ENCODE measurements around the gene CDH15.
A peak's percentile ranks its signal among the peaks of the same experiment; 100 is the strongest.

Gene CDH15

GRCh38 chr16:89200850-89201411 is 29.4 kb downstream of the CDH15 start:
- no peak for DNase-seq

- peak; percentile 99 for DNase-seq
Measured at GRCh38 chr16:89201439-89202377, 30.2 kb downstream of the CDH15 start.

GRCh38 chr16:89202422-89203215 is 31.1 kb downstream of the CDH15 start:
- no peak for DNase-seq

DNA sequence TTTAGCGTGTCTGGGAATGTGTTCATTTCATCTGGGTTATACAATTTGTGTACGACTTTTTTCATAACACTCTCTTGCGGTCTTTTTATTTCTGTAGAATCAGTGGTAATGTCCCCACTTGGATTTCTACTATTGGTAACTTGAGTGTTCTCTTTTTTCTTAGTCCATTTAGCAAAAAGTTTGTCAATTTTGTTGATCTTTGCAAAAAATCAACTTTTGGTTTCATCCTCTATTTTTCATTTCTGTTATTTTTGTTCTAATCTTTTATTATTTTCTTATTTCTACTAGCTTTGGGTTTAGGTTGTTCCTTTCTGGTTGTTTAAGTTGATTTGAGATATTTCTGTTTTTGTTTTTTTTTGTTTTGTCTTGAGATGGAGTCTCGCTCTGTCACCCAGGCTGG is 36.4 kb downstream of the CDH15 start:
- DNase-seq: no peak

- DNase-seq: no peak
Measured at GRCh38 chr16:89209522-89210044, 38.0 kb downstream of the CDH15 start.

- no peak for DNase-seq
Measured at GRCh38 chr16:89210165-89210903, 38.8 kb downstream of the CDH15 start.

- DNase-seq: no peak
Measured at GRCh38 chr16:89210904-89211515, 39.5 kb downstream of the CDH15 start.

DNA sequence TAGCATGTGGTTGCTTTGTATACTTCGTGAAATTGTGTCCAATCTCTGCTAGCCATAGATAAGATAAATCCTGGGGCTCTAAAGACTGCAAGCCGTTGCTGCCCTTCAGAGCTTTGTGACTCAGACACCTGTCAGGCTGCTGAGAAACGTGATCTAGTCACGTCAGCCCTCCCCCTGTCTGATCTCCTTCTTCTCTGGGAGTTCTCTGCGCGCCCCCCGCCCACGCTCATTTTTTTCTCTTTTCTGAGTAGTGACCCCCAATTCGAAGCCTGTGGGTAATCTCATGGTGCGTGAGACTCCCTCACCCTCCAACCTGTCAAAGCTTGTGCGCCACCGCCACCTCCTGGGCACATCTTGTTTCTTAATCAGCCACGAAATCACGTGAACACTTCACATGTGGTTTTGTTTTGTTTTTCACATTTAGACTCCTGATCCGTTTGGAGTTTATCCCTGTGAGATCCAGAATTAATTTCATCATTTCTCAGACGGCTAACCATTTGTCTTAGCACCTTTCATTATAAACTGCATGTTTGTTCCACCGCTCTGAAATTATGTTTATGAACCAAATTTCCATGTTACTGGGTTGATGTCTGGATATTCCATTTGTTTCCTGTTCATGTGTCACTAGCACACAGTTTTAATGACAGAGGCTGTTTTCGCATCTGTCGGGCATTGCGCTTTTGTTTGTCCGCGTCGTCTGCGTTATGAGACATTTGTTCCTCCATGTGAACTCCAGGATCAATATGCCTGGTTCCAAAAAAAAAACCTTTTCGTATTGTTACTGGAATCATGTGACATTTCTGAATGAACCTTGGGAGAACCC is 45.0 kb downstream of the CDH15 start:
- DNase-seq: peak; percentile 66

DNA sequence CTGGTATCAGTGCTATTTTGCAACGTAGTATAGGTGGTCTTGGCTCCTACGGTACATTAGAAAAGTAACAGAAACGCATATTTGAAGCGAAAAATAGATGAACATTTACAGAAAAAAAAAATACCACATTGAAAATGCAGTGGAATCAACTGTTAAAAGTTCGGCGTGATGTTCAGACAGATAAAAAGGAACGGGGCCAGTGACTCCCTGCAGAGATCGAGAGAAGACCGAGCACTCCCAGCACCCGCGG is 45.5 kb downstream of the CDH15 start:
- DNase-seq: no peak

DNA sequence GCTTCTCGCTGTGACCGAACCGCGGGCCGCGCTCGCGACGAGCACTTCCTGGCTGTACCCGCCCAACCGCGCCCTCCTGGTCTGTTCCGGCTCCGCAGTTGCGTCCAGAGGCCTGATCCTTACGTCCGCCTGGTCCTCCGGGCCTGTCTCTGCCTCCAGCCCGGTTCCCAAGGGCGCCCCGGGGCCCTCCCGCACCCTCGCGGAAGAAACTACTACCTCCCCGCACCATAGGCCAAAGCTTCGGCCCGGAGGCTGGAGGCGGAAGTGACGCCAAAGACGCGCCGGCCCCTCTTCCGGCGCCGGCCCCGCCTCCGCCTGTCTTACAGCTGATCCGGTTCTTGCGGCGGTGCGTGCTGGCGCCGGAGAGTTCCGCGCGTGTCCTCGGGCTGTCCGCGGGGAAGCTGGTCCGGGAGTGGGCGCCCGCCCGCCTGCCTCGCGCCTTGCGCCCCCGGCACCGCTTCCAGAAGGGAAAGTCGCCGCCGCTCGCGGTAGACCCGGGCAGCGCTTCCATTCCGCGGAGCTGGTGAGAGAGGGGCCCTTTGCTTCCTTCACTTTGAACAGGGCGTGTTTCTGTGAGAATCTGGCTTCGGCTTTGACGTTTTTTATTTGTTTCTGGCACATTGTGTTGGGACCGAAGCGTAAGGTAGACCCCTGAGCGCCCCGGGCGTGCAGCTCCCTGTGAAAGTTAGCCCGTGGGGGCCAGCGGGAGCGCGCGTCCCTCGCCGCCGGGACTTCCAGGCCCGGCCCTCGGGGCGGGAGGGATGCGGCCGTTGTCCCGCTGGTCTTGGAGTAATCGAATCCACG is 46.0 kb downstream of the CDH15 start, which contains the start of gene ZNF778:
TSS of gene ZNF778 (plus strand) at position 316 of the 804 bp plus-strand sequence. CDS start 3,425 bp downstream, outside the sequence.
- DNase-seq: peak; percentile 95

DNA sequence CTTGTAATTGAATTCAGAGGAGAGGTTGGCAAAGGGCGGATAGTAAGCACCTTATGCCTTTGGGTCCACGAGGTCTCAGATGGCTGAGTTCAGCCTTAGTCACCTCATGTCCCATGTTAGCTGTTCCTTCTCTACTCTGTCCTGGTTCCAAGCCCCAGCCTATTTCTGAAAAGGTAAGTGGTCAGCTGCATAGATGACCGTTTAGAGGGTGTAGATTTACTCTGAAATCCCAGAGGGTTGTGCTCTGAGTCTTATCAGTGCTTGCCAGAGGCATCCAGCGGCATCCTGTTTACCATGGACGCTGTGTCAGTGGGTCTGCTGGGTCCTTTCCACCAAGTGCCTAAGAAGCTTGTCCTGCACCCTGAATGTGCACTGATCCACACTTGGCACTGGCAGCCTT is 47.8 kb downstream of the CDH15 start:
- DNase-seq: no peak

- DNase-seq: no peak
Measured at GRCh38 chr16:89221604-89222003, 50.1 kb downstream of the CDH15 start.

DNA sequence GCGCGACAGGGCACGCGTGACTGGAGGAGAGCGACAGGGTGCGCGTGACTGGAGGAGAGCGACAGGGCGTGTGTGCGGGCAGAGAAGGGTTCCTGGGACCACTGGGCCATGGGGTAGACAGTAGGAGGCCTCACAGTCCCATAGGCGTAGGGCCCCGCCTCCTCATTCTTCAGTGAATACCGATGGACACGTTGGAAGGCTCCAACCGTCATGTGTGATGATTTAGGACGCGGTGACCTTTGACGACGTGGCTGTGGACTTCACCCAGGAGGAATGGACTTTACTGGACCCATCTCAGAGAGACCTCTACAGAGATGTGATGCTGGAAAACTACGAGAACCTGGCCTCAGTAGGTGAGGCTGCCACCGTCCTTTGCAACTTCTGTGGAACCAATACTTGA is 51.4 kb downstream of the CDH15 start:
- DNase-seq: no peak

GRCh38 chr16:89224665-89225064 is 53.1 kb downstream of the CDH15 start:
- DNase-seq: no peak

DNA sequence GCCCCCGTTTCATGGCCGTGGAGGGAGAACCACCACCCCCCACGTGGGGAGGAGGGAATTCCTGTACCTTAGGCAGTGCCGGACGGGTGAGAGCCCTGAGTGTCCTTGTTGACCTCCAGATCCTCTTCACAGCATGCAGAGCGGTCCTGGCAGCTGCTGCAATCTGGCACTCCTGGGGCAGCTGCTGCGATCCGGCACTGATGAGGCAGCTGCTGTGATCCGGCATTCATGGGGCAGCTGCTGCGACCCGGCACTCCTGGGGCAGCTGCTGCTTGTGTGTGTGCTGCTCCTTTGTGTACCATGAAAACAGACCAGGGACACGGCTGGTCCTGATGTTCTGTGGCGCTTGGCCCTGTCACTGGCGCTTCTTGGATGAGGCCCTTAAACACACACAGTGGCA is 58.7 kb downstream of the CDH15 start:
- no peak for DNase-seq

DNA sequence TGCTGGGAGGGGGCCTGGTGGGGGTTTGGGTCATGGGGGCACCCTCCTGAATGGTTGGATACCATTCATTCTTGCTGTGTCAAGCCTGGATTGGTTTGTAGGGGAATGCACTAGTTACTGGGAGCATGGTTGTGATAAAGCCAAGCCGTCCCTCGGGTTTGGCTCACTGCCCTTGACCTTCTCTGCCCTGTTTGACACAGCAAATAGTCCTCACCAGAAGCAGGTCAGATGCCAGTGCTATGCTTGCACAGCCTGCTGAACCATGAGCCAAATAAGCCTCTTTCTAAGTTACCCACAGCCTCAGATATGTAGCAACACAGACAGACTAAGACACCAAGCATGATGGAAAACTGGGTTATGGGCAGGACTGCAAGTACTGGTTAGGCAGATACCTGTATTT is 60.6 kb downstream of the CDH15 start:
- no peak for DNase-seq

DNA sequence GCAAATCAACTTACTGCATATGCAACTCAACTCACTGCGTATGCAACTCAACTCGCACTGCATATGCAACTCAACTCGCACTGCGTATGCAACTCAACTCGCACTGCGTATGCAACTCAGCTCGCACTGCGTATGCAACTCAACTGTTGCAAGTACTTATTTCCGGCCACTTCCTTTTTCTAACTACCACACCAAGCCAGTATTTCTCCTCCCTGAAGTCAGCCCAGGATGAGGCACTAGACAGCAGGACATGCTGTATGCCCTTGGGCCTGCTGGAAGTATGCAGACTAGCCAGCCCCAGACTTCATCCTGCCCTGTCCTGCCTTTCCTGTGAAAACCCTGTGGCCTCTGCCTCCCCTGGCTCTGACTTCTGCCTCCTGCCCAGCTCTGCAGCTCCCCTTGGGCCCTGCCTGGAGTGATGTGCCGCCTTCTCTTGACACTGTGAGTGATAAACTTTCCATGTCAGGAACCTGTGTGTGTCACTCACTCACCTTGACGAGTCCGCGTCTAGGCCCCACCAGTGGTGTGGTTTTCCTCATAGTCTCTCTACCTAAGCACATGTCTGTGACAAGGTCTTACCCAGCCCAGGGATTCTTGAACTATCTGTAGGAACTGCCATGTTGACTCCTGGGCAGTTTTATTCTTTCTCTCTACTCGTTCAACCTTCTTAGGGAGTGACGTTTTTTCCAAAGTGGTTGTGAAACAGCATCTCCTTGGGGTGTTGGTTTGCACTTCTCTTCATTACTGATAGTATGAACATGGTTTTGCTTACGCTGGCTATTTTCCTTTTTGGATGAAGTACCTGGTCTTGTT is 62.3 kb downstream of the CDH15 start:
- no peak for DNase-seq

DNA sequence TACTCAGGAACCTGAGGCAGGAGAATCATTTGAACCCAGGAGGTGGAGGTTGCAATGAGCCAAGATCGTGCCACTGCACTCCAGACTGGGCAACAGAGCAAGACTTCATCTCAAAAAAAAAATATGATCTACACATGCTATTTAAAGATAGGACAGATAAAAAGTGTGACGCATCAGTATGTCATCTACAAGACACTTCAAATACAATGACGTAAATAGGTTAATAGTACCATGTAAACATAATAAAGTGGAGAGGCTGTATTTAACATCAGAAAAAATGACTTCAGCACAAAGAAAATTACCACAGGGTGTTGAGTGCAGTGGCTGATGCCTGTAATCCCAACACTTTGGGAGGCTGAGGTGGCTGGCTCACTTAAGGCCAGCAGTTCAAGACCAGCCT is 66.2 kb downstream of the CDH15 start:
- no peak for DNase-seq

DNA sequence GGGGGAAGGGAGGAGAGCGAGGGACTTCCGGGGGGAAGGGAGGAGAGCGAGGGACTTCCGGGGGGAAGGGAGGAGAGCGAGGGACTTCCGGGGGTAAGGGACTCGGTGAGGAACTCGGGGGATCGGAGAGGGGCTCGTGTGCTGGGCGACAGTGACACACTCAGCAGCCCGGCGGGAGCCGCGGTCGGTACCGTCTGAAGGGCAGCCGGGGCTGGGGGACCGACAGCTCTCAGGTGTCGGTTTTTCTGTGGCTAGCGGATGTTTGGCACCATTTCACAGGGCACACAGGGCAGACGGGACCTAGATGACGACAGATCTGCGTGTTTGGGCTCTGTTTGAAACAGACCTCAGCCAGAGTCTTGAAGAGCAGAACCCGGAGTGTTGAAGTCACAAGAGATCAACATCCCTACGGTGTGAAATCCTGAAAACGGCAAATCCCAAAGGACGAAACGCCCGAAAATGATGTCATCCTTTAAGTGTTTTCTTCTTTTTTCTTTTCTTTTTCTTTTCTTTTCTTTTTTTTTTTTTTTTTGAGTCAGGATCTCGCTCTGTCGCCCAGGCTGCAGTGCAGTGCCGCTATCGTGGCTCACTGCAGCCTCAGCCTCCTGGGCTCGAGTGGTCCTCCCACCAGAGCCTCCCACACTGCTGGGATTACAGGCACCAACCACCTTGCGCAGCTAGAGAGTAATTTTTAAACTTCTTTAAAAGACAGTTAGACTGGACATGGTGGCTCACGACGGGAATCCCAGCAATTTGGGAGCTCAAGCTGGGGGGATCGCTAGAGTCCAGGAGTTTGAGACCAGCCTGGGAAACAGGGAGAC is 69.8 kb downstream of the CDH15 start:
- DNase-seq: peak; percentile 89

Measured in 8988T (cell line).